ENCODE data around the gene C5AR2.

Gene C5AR2

GRCh38 chr19:47316513-47316912 is 15.5 kb upstream of the C5AR2 start:
- H3K27ac ChIP-seq (ENCODE audit: low read depth, low read length, poor library complexity, severe bottlenecking) = no peak overlapping the region
- no peak overlapping the region for H3K9ac ChIP-seq (ENCODE audit: low read length)
- H3K79me2 ChIP-seq (ENCODE audit: insufficient read depth, low read length) = no peaks in the 10 kb centered on the region
- no peak overlapping the region for H3K4me2 ChIP-seq (ENCODE audit: low read length)
- no peak for TF ChIP-seq EZH2 (IDR thresholded peaks at IDR 0.05; ENCODE audit: borderline replicate concordance, low read length)
- TF ChIP-seq CTCF (IDR thresholded peaks at IDR 0.05; ENCODE audit: low read length) = no peak
- no peaks in the 10 kb centered on the region for H4K20me1 ChIP-seq (ENCODE audit: insufficient read depth, low read length)
- H3K4me1 ChIP-seq (ENCODE audit: insufficient read depth, low read length, severe bottlenecking) = no peaks in the 10 kb centered on the region
- no peak overlapping the region for H2AFZ ChIP-seq (ENCODE audit: low read length)
- no peaks in the 10 kb centered on the region for H3K9me3 ChIP-seq (ENCODE audit: low read length)
- H3K36me3 ChIP-seq (ENCODE audit: insufficient read depth, low read length) = no peaks in the 10 kb centered on the region
- no peaks in the 10 kb centered on the region for H3K9me2 ChIP-seq (ENCODE audit: low read depth, low read length)
- peaks cover under 1% of the 10 kb centered on the region; the same call in 1 of the 2 replicates for H3K27me3 ChIP-seq (ENCODE audit: insufficient read depth, low read length)
- H3F3A ChIP-seq (ENCODE audit: insufficient read depth, low read length) = no peaks in the 10 kb centered on the region
- no peak overlapping the region for H3K4me3 ChIP-seq (ENCODE audit: low read depth, low read length, poor library complexity, severe bottlenecking)

GRCh38 chr19:47319923-47320871 is 11.8 kb upstream of the C5AR2 start:
- Histone ChIP-seq H3K27ac (ENCODE audit: low read depth, low read length, poor library complexity, severe bottlenecking) (no peak overlapping the region), H3K9me2 (ENCODE audit: low read depth, low read length) (no peaks in the 10 kb centered on the region), H3K4me2 (ENCODE audit: low read length) (no peak overlapping the region), H3K79me2 (ENCODE audit: insufficient read depth, low read length) (no peaks in the 10 kb centered on the region), H3K4me3 (ENCODE audit: low read depth, low read length, poor library complexity, severe bottlenecking) (no peak overlapping the region), H3K4me1 (ENCODE audit: insufficient read depth, low read length, severe bottlenecking) (no peaks in the 10 kb centered on the region), H3K9me3 (ENCODE audit: low read length) (0 out of 2 replicates have a peak, but pooled peaks cover 3% of the 10 kb centered on the region), H3F3A (ENCODE audit: insufficient read depth, low read length) (no peaks in the 10 kb centered on the region), H2AFZ (ENCODE audit: low read length) (no peak overlapping the region), H3K9ac (ENCODE audit: low read length) (no peak overlapping the region), H3K36me3 (ENCODE audit: insufficient read depth, low read length) (no peaks in the 10 kb centered on the region), H4K20me1 (ENCODE audit: insufficient read depth, low read length) (no peaks in the 10 kb centered on the region), H3K27me3 (ENCODE audit: insufficient read depth, low read length) (peaks cover 16% of the 10 kb centered on the region; the same call in 1 of the 2 replicates)
- TF ChIP-seq EZH2 (IDR thresholded peaks at IDR 0.05; ENCODE audit: borderline replicate concordance, low read length) (no peak), CTCF (IDR thresholded peaks at IDR 0.05; ENCODE audit: low read length) (no peak)

- H3K79me2 ChIP-seq (ENCODE audit: insufficient read depth, low read length) = no peaks in the 10 kb centered on the region
- TF ChIP-seq EZH2 (IDR thresholded peaks at IDR 0.05; ENCODE audit: borderline replicate concordance, low read length) (no peak), CTCF (IDR thresholded peaks at IDR 0.05; ENCODE audit: low read length) (no peak)
- H3K9ac ChIP-seq (ENCODE audit: low read length) = no peak overlapping the region
Observed at GRCh38 chr19:47321630-47322029, 10.3 kb upstream of the C5AR2 start.

More at GRCh38 chr19:47321630-47322029, 10.3 kb upstream of the C5AR2 start:
- Histone ChIP-seq H3F3A (ENCODE audit: insufficient read depth, low read length) (no peaks in the 10 kb centered on the region), H3K27ac (ENCODE audit: low read depth, low read length, poor library complexity, severe bottlenecking) (no peak overlapping the region), H2AFZ (ENCODE audit: low read length) (no peak overlapping the region), H3K9me3 (ENCODE audit: low read length) (0 out of 2 replicates have a peak, but pooled peaks cover 3% of the 10 kb centered on the region), H3K4me3 (ENCODE audit: low read depth, low read length, poor library complexity, severe bottlenecking) (no peak overlapping the region), H3K9me2 (ENCODE audit: low read depth, low read length) (no peaks in the 10 kb centered on the region), H3K27me3 (ENCODE audit: insufficient read depth, low read length) (peaks cover 16% of the 10 kb centered on the region; the same call in 1 of the 2 replicates), H3K36me3 (ENCODE audit: insufficient read depth, low read length) (no peaks in the 10 kb centered on the region), H4K20me1 (ENCODE audit: insufficient read depth, low read length) (no peaks in the 10 kb centered on the region), H3K4me1 (ENCODE audit: insufficient read depth, low read length, severe bottlenecking) (no peaks in the 10 kb centered on the region), H3K4me2 (ENCODE audit: low read length) (no peak overlapping the region)

Data from OCI-LY1 (cell line).